A549 (cell line): Measurements from ENCODE around the gene ALDH1B1.

Experiments
- CTCF ChIP-seq: fragments of >200 bp; sonication (Bioruptor Twin); formaldehyde crosslinking; IDR thresholded peaks from 3 replicates; pipeline ENCODE4 v1.5.1; 2016
- FOSB ChIP-seq: fragments of 250-450 bp; sonication (Bioruptor Pico); IDR thresholded peaks from 2 replicates; pipeline ENCODE4 v1.5.0; 2020; ENCODE audit warnings: mild to moderate bottlenecking, moderate library complexity
- JUN ChIP-seq, 2 experiments: fragments of >200 bp; sonication (Bioruptor Twin); formaldehyde crosslinking; IDR thresholded peaks; 2 replicates in 1 of 2; 3 replicates in 1 of 2; pipeline ENCODE4 v1.6.1; 2016 to 2017

DNA sequence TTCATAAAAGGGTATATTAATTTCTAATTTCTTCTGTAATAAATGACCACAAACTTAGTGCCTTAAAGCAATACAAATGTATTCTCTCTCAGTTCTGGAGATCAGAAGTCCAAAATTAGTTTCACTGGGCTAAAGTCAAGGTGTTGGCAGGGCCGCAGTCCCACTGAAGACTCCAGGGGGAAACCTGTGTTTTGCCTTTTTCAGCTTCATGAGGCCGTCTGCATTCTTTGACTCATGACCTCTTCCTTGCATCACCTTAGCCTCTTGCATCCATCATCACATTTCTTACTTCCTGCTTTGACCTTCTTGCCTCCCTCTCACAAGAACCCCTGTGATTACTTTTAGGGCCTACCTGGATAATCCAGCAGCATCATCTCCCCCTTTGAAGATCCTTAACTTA, 42.0 kb upstream of the ALDH1B1 start:
- TF ChIP-seq FOSB (no peak), CTCF (no peak), JUN (IDR thresholded peaks at IDR 0.05) (no peak)
